CD4-positive, alpha-beta T cell treated with Interleukin-4 for 1 hour (primary cell): ENCODE measurements around the gene CDC14A.
"Not testable (repeated sequence)": the region's sequence is repeated elsewhere in the genome, so short reads cannot be mapped to it uniquely, and the experiment has no call there.

Experiments
- DNase-seq, 2 donors: peaks; one replicate each; pipeline ENCODE4 v3.0.0-alpha.2; 2020 to 2022

Gene CDC14A

DNA sequence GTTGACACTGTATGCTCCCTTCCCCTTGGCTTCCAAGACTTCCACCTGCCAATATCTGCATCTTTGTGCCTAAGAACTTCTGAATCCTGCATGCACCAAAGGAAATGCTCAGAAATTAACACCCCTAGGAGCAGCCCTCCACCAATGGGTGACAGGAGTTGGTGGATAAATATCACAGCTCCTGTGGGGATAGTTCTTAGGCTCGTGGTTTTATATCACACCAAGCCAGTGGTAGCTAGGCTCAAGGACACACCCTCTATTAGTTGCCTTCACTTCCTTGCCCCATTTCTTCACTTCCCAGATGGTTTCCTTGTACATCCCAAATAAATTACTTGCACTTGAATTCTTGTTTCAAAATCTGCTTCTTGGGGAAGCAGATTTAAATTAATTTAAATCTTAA is 16.9 kb upstream of the CDC14A start:
- DNase-seq, result no peak

DNA sequence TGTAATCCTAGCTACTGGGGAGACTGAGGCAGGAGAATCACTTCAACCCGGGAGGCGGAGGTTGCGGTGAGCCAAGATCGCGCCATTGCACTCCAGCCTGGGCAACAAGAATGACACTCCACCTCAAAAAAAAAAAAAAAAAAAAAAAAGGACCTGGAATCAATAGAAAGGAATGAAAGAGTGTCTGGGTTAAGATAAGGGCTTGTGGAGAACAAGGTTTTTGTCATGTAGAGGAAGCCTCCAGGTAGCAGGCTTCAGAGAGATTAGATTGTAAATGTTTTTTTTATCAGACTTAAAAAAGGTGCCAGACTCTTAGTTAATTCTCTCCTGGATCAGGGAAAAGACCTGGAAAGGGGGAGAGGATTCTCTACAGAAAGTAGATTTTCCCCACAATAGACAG is 14.4 kb upstream of the CDC14A start:
- DNase-seq, result not testable (repeated sequence)

DNA sequence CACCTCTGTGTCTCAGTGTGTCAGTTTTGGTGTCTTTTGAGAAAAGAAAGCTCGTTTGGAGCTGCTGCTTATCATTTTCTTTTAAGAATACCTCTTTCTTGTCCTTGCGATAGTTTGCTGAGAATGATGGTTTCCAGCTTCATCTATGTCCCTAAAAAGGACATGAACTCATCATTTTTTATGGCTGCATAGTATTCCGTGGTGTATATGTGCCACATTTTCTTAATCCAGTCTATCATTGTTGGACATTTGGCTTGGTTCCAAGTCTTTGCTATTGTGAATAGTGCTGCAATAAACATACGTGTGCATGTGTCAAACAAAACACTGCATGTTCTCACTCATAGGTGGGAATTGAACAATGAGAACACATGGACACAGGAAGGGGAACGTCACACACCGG is 12.6 kb upstream of the CDC14A start:
- DNase-seq, result not testable (repeated sequence)

DNA sequence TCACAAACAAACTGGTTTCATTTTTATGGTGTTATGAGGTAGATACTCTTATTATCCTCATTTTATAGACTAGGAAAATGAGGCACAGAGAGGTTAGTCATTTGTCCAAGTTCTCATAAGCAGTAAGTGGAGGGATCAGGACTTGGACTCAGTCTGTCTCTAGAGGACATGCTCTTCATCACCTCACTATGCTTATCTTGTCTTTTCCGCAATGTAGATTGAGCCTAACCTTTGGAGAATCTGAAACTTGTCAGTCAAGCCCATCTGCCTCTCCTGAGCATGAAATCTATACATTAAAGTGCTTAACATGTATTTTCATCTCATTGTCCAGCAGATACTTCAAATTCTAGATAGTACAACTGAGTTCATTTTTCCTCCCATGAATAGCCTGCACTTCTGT is 11.8 kb upstream of the CDC14A start:
- no peak for DNase-seq

DNA sequence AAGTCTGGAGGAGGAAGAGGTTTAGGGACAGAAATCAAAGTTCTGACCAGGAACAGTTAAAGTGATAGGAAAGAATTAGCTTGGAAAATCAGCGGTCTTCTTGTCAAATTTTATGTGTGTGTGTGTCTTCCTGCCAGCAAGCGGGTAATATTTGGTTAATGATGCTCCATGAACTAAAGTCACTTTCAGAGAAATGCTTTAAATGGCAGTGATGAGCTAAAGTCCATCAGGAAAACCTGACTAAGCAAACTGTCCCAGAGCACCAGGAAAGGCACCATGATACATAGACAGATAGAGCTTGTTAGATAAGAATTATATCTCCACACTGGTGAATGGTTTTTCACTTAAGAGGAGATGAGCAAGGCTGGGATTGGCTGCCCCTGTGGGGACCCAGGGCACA is 10.0 kb upstream of the CDC14A start:
- DNase-seq, result no peak

DNA sequence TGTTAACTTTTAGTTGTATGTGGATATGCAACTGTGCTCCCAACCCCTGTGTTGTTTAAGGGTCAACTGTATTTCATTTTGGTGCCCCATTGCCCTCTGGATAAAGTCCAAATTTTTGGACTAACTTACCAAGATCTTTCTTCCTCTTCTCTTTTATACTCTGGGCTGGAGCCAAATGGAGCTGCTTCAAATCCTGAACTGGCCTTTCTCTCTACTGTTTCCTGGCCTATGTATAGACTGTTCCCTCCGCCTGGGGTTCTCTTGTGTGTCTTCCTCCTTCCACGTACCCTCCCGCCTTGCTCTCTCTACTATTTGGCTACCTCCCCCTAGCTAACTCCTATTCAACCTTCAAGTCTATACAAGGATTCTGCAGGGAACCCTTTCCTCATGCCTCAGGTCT is 8.4 kb upstream of the CDC14A start:
- no peak for DNase-seq

DNA sequence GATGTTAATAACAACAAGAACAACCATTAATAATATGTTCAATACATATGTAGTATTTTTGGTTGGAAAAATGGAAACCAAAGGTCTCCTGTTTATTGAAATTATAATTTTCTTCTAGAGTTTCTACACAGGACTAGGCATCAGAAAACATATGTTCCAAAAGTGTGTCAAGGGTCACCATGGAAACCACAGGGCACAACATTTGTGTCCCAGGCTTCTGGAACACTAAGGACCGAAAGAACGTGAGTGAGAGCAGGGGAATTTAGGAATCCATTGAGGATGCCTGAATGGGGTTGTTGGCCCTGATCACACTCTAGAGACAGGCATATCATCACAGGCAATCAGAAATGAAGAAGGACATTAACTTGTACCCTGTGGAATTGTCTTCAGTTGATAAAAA is 7.5 kb upstream of the CDC14A start:
- no peak for DNase-seq

DNA sequence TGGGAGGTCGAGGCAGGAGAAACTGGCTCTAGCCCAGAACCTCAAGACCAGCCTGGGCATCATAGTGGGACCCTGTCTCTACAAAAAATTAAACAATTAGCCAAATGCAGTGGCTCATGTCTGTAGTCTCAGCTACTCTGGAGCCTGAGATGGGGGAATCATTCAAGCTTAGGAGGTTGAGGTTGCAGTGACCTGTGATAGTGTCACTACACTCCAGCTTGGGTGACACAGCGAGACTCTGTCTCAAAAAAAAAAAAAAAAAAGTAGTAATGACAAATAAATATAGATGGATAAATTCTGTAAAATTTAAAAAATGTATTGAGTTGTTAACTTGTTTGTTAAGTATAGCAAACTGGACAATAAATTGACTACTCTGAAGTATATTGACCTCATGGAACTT is 5.9 kb upstream of the CDC14A start:
- DNase-seq, result no peak

DNA sequence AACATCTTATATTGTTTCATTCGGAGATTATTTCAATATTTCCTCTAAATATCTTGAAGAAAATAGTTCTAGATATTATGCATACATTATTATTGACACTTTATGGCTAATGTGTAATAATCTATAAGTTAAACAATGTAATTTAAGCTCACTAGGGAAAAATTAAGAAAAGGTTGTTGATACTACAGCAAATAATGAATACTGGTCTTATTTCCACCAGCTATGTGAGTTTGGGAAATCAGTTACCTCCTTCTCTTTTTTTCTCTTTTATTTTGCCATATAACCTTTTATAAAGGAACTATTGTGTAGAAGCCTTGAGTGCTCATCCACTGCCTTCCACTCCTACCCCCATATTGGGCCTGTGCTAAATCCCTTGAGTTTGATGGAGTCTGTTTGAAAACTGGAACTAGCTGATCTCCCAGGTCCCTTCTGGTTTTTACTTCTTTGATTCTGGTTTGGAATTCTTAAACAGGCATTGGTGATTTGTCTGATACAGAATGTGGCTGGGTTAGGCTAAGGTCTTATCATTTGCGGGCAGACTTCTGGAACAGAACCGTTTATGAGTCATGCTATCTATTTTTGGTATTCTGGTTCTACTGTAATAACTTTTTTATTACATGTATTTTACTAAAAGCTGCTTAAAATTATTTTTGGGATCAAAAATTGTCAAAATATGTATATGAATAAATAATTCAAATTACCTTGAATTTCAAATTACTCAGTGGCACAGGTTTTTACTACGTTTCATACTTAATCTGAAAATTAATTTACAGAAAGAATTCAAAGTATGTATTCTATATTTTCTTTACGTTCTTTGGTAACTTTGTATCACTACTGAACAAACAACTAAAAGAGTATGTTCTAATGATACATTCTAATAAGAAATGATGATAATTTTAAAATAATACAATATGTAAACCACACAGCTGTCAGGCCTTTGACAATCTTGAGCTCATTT is 5.0 kb upstream of the CDC14A start:
- DNase-seq, result no peak

DNA sequence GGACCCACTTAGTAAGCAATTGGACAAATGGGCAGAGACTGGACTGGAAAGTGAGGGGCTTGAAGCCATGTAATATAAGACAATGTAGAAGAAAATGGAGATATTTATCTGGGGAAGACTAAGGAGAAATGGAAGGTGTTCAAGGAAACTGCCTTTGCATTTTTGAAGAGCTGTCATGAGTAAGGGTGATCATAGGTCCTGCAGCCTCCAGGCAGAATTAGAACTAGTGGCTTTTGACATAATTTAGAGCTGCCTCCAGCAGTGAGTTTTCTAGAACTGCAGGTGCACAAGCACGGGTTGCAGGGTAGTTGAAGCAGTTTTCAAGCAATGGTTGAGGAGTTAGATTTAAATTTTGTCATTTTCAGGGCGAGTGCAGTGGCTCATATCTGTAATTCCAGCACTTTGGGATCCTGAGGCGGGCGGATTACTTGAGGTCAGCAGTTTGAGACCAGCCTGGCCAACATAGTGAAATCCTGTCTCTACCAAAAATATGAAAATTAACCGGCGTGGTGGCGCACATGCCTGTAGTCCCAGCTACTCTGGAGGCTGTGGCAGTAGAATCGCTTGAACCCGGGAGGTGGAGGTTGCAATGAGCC is 3.7 kb upstream of the CDC14A start:
- no peak for DNase-seq

DNA sequence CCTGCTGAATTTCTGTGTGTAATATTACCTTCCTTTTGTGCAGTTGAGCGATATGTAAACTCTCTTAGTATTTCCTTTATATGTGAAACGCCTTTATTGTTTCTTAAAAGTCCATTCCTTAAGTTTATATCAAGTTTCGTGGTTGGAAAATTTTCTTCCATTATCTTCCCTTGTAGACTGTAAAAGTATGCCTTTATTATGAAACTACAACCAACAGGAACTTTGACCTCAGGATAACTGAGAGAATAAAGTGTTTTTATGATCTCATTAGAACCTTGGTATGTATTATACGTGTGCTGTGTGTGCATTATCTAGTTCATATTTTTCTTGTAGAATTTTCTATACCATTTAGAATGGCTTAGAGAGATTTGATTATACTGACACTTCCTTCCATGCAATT is 3.1 kb upstream of the CDC14A start:
- no peak for DNase-seq

DNA sequence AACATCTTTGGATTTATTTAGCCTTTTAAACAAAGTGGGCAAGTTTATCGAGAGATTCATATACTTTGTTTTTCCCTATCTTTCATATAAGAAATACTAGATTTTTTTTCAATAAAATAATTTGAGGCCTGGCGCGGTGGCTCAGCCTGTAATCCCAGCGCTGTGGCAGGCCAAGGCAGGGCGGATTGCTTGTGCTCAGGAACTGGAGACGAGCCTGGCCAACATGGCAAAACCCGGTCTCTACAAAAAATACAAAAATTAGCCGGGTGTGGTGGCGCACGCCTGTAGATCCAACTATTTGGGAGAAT is 1.6 kb upstream of the CDC14A start:
- DNase-seq, result no peak

DNA sequence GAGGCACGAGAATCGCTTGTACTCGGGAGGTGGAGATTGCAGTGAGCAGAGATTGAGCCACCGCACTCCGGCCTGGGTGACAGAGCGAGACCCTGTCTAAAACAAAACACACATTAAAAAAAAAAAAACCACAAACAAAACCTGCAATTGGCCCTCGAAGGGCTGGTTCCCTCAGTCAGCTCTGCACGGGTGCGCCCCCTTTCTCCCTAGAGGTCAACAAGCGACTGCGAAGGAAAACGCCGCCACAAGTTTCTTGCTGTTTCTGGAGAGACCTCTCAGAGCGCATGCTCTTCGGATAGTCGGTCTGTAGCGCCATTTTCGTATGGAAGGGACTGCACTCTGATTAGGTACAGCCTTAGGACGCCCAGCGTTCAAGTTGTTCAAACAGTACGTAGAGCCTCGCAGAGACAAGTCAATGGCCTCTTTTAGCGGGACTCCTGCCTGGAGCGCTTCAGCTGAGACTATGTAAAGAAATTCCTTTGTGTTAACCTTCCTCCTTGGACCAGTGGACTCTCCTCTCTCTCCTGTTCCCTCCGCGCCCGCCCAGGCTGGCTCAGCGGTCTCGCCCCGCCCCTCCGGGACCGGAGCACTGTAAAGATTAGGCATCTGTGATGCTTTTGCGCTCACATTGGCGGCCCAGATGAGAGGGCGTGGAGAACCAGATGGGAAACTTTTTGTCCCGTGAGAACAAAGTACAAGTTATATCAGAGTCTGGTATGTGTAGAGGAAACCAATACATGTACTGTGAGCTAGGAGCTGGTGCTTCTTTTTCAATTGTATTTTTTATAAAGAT is 1.0 kb upstream of the CDC14A start:
- DNase-seq, result peak; percentile 89 to 91

DNA sequence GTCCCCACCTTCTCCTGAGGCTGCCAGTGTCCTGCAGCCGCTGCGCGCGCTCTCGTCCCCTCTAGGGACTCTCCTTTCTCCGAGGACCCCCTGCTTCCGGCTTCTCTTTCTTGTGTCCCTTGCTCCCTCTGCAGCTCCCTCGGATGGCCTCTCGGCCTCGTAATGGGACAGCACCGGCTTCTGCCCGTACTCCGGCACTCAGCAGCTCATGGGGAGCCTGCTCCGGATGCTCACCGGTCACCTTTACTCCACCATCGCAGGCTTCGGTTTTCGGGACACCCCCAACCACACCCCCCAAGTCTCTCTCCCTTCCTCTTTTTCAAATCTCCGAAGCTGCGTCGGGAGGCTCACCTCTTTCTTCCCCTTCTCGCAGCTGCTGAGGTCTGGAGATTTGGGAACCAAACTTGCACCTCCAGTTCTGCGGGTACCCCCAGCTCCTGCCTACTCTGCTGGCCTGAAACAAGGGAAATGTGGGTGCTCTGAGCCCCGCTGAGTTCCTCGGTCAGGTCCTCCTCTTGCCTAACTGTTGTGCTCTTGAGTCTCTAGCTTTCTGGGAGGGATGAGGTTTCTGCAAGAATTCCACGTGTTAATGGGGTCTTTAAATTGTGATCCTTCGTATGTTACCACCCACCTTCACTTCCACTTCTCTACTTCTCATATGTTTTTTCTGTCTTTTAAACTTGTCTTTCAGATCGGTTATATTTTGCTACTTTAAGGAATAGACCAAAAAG is 930 bp downstream of the CDC14A start:
- DNase-seq, result peak; percentile 44 to 56

DNA sequence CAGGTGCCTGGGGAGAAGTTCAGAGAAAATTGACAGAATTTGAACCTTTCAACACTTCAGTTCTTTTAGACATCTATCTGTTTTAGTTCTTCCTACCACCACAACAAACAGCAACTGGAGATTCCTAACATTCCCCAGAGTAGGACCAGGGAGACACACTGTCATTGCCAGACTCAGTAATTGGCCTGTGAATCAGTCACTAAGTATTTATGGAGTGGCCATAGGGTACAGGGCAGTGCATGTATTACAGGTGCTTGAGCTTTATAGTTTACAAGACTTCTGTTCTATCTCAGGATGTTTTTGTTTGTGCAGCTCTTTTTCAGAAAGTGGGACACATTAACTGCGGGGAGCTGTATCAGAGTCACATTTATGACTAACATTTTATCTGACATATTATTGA is 1.7 kb downstream of the CDC14A start:
- DNase-seq, result no peak

DNA sequence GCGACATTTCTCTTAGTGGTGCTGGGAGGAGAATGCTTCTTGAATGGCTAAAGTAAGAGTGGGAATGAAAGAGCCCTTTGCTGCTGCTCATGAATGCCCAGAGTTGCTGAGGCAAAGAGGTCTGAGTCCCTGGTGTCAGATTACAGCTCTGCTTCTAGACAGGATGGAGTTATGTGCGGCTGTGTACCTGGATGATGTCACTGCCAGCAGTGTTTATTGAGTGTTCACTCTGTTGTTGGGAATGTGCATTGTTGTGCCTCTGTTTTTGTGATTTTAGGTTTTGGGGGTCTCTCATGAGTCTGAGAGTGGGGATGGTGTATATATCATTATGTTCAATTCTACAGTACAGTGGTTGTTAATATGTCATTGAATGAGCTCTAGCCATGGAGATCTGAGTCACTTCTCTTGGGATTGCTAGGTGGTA is 2.7 kb downstream of the CDC14A start:
- peak; percentile 41 to 66 for DNase-seq

DNA sequence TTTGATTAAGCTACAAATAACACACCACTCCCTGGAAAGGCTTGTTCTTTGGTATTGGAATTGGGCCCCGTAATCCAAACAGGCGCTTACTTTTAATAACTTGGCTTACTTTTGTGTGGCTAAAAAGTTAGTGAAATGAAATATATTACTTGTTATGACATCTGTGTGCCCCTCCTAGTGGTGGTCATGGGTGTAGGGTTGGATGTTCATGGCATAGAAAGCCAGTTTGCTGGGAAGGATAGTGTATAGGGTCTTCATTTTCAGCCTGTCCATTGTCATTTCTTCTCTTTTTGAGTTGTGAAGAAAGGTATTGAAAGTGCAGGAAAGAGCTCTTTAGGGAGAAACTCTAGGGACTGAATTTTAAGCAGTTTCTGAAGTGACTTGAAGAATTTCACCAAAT is 5.9 kb downstream of the CDC14A start:
- DNase-seq, result peak in 1 of 2 donors; percentile 49

DNA sequence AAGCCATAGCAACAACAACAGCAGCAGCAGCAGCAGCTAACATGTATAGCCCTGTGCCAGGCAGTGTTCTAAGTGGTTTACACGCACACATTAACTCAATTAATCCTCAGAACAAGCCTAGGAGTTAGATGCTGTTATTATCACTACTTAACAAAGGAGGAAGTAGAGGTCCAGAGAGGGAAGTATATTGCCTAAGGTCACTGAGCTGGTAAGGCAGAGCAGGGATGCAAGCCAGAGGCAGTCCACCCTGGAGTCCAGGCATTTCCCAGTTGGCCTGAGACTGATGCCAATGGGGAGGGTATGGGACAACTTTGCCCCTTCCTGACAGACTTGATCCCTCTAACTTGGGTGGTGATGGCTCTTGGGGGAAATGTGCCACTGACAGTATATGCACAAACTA is 6.8 kb downstream of the CDC14A start:
- DNase-seq, result peak in 1 of 2 donors; percentile 15

DNA sequence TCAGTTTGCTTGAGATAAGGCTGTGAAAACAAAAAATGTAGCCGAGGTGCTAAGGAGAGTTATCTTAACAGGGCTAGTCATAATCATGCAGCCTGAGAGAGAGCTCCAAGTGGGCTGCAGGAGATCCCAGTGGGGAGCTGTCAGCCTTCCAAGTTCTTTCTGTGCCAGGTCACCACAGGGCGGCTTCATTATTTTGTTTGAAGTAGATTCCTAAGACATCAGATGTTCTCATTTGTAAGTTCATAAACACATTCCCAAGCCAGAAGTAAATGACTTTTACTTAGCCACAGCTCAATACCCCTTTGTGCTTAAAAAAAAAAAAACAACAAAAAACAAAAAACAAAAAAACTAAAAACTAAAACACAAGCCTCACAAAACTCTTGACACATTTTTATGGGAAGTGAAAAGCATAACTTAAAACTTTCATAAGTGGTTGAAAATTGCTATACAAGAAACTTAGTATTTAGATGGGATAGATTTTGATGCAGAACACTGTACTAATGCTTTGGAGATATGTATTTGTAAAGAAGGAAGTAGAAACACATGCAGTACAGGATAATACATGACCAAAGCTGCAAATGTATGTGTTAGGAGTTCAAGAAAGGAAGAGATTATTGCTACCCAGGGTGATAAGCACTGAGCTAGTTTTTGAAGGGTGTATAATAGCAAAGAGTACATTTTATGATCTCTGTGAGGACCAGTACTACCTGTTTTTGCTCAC is 8.6 kb downstream of the CDC14A start:
- DNase-seq, result peak in 1 of 2 donors; percentile 15

DNA sequence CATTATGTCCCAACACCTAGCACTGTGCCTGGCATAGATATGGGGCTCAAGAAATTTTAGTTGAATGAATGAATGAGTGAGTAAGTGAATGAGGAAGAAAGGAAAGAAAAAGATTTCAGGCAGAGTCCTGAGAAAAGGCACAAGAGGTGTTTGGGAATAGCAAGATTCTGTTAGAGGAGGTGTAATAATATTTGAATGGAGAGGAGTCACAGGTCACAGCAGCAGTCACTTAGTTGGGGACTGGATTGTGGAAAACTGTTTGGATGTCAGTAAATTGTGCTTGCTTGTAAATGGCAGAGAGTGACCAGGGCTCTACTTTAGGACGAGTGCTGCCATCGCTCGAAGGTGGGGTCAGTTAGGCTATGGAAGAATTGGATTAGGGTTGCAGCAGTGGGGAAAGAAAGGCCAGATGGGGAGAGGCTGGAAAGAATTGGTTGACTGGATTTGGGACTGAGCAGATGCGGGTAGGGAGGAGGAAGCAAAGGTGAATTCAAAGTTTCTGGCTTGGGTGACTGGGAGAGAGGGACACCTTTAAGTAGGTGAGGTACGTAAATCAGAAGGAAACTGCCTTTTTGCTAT is 9.3 kb downstream of the CDC14A start:
- DNase-seq, result peak in 1 of 2 donors; percentile 18

DNA sequence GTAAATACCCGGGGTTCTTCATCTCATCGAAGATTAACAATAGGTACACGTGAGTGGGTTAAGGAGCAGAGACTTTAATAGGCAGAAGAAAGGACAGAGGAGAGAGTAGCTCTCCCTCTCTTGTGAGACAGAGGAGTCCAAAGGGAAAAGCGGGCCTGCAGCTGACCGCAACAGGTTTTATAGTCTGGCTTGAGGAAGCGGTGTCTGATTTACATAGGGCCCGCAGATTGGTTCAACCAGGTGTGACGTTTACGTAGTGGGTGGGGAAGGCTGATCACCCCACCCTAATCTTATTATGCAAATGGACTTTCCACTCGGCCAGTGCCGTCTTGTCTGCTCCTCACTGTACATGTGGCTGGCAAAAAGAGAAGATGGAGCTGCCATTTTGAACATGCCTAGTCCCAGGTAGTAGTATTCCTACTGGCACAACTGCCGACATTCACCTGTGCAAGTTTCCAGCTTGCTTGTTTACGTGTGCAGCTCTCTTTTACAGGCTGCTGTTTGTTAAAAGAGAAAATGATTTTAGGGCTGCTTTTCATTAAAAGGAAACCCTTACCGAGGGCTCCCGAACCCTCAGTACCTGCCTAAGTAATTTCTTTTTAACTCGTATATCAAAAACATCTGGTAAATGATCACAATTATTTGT is 10.6 kb downstream of the CDC14A start:
- DNase-seq, result peak; percentile 24 to 33
